ENCODE measurements around the gene ATP5PB. TPM values are rescaled to one million over a fixed set of nuclear protein-coding genes. Genes with fewer than 3 reads are reported as not detected.
A peak's percentile ranks its signal among the peaks of the same experiment; 100 is the strongest.

ATP5PB gene
- polyA plus RNA-seq, 1 donor from 2014 or later = 597 TPM

GRCh38 chr1:111439461-111440351 is 9.6 kb upstream of the ATP5PB start:
- no peak overlapping the region for H2AFZ ChIP-seq (ENCODE audit: low read depth, low read length)
- no peak for TF ChIP-seq TAF1 (IDR thresholded peaks at IDR 0.05; ENCODE audit: low read depth)
- no peak for TF ChIP-seq EP300 (conservative IDR thresholded peaks at IDR 0.05; ENCODE audit: poor library complexity, severe bottlenecking)
- no peak for TF ChIP-seq MXI1 (conservative IDR thresholded peaks at IDR 0.05; ENCODE audit: poor library complexity, severe bottlenecking)
- no peak for TF ChIP-seq SMC3 (conservative IDR thresholded peaks at IDR 0.05; ENCODE audit: poor library complexity)
- no peak for TF ChIP-seq CTCF (IDR thresholded peaks at IDR 0.05; ENCODE audit: poor library complexity, severe bottlenecking)
- TF ChIP-seq REST (IDR thresholded peaks at IDR 0.05; ENCODE audit: borderline replicate concordance) = no peak
- no peaks in the 10 kb centered on the region for H3K9me2 ChIP-seq (ENCODE audit: insufficient read depth, low read length)
- H3K9me3 ChIP-seq (ENCODE audit: low read length) = no peaks in the 10 kb centered on the region
- H3K27me3 ChIP-seq (ENCODE audit: insufficient read depth, low read depth, low read length) = no peaks in the 10 kb centered on the region
- no peak overlapping the region for H3K27ac ChIP-seq (ENCODE audit: low read length)
- H4K20me1 ChIP-seq (ENCODE audit: insufficient read depth) = no peaks in the 10 kb centered on the region
- no peaks in the 10 kb centered on the region for H3K36me3 ChIP-seq (ENCODE audit: insufficient read depth, low read length)
- H3K4me3 ChIP-seq (ENCODE audit: low read length) = no peak overlapping the region
- no peak overlapping the region for H3K9ac ChIP-seq (ENCODE audit: low read length)
- no peak overlapping the region for H3K4me2 ChIP-seq (ENCODE audit: low read length)
- no peaks in the 10 kb centered on the region for H3F3A ChIP-seq (ENCODE audit: insufficient read depth, low read length, poor library complexity, severe bottlenecking)
- no peaks in the 10 kb centered on the region for H3K79me2 ChIP-seq (replicated peaks; ENCODE audit: insufficient read depth, low read length)

- H4K20me1 ChIP-seq (ENCODE audit: insufficient read depth) = no peaks in the 10 kb centered on the region
- H3K27ac ChIP-seq (ENCODE audit: low read length) = no peak overlapping the region
- no peak overlapping the region for H2AFZ ChIP-seq (ENCODE audit: low read depth, low read length)
- H3K9me2 ChIP-seq (ENCODE audit: insufficient read depth, low read length) = no peaks in the 10 kb centered on the region
- no peaks in the 10 kb centered on the region for H3F3A ChIP-seq (ENCODE audit: insufficient read depth, low read length, poor library complexity, severe bottlenecking)
- H3K79me2 ChIP-seq (replicated peaks; ENCODE audit: insufficient read depth, low read length) = no peaks in the 10 kb centered on the region
- no peak overlapping the region for H3K4me2 ChIP-seq (ENCODE audit: low read length)
- no peak overlapping the region for H3K9ac ChIP-seq (ENCODE audit: low read length)
- H3K36me3 ChIP-seq (ENCODE audit: insufficient read depth, low read length) = no peaks in the 10 kb centered on the region
- no peaks in the 10 kb centered on the region for H3K9me3 ChIP-seq (ENCODE audit: low read length)
- no peaks in the 10 kb centered on the region for H3K27me3 ChIP-seq (ENCODE audit: insufficient read depth, low read depth, low read length)
- H3K4me3 ChIP-seq (ENCODE audit: low read length) = no peak overlapping the region
- peak; percentile 17 for TF ChIP-seq SMC3 (conservative IDR thresholded peaks at IDR 0.05; ENCODE audit: poor library complexity)
- peak; percentile 46 for TF ChIP-seq CTCF (IDR thresholded peaks at IDR 0.05; ENCODE audit: poor library complexity, severe bottlenecking)
- no peak for TF ChIP-seq RAD21 (conservative IDR thresholded peaks at IDR 0.05)
- no peak for TF ChIP-seq TAF1 (IDR thresholded peaks at IDR 0.05; ENCODE audit: low read depth)
Observed at GRCh38 chr1:111441573-111442192, 7.6 kb upstream of the ATP5PB start.
